GM21367 (cell line): Measurements from ENCODE around the gene ZNF846.
"Not testable (repeated sequence)": the region's sequence is repeated elsewhere in the genome, so short reads cannot be mapped to it uniquely, and the experiment has no call there.

ENCODE experiments used
- ATAC-seq: cut with Tn5 transposase; IDR thresholded peaks from one replicate; pipeline ENCODE4 v1.9.1; 2021; ENCODE audit not compliant: unreplicated experiment

Gene ZNF846

GRCh38 chr19:9785367-9786331 is 17.1 kb upstream of the ZNF846 start:
- ATAC-seq: peak; percentile 61

- not testable (repeated sequence) for ATAC-seq
Measured at GRCh38 chr19:9784163-9784496, 15.6 kb upstream of the ZNF846 start.

GRCh38 chr19:9782338-9782737 is 13.8 kb upstream of the ZNF846 start:
- ATAC-seq: no peak

GRCh38 chr19:9757544-9758501 is 10.7 kb downstream of the ZNF846 start:
- ATAC-seq: no peak

GRCh38 chr19:9752701-9753443 is 15.7 kb downstream of the ZNF846 start:
- ATAC-seq: no peak

GRCh38 chr19:9751446-9751845 is 17.1 kb downstream of the ZNF846 start:
- ATAC-seq: no peak

- no peak for ATAC-seq
Measured at GRCh38 chr19:9741476-9742171, 26.9 kb downstream of the ZNF846 start.

GRCh38 chr19:9735986-9736385 is 32.6 kb downstream of the ZNF846 start:
- no peak for ATAC-seq

GRCh38 chr19:9730056-9730455 is 38.5 kb downstream of the ZNF846 start:
- ATAC-seq: not testable (repeated sequence)

GRCh38 chr19:9729162-9729561 is 39.4 kb downstream of the ZNF846 start:
- no peak for ATAC-seq

GRCh38 chr19:9727644-9728043 is 40.9 kb downstream of the ZNF846 start:
- no peak for ATAC-seq

GRCh38 chr19:9725508-9726201 is 42.9 kb downstream of the ZNF846 start:
- ATAC-seq: not testable (repeated sequence)

- ATAC-seq: no peak
Measured at GRCh38 chr19:9724157-9724556, 44.4 kb downstream of the ZNF846 start.

- ATAC-seq: no peak
Measured at GRCh38 chr19:9721861-9722260, 46.7 kb downstream of the ZNF846 start.

- ATAC-seq: no peak
Measured at GRCh38 chr19:9720541-9720940, 48.0 kb downstream of the ZNF846 start.

GRCh38 chr19:9711815-9712214 is 56.7 kb downstream of the ZNF846 start:
- no peak for ATAC-seq

GRCh38 chr19:9709305-9709704 is 59.2 kb downstream of the ZNF846 start:
- no peak for ATAC-seq

GRCh38 chr19:9705836-9706235 is 62.7 kb downstream of the ZNF846 start:
- ATAC-seq: no peak

- ATAC-seq: no peak
Measured at GRCh38 chr19:9702186-9702585, 66.4 kb downstream of the ZNF846 start.
